ENCODE results near the gene HERPUD1. TPM values are rescaled to one million over a fixed set of nuclear protein-coding genes. Genes with fewer than 3 reads are reported as not detected.

The HERPUD1 gene
- total and polyA plus RNA-seq, 5 donors from 2014 or later = 133 to 454 (median 146) TPM

DNA sequence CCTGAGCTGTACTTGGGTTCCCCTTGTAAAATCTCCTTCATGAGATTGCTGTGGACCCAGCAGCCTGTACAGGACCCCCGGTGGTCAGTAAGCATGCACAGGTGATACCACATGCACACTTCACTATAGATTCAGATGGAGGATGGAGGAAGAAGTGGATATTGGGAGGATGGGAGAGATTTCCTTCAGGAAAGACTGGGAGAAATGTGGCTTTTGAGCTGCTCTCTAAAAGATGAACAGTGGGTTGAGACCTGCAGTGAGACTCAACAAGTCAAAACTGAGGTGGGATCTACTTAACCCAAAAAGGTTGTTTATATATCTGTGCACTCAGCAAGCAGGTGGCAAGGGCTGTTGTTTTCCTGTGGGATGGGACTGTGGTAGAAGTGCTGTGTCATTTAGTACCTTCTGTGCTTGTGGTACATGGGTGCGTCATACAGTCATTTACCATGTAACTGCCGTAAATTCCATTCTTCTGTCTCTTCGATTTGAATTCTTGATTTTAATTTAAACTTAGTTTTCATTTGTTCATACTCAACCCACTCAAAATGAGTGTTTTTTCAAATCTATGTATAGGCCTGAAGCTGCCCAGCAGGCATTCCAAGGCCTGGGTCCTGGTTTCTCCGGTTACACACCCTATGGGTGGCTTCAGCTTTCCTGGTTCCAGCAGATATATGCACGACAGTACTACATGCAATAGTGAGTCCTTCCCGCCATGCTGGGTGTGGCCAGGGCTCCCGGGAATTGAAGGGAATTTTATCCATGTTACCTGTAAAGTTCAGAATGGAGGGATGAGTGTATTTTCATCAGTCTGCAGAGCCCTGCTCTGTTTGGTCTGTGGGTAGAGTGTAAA is 6.9 kb downstream of the HERPUD1 start:
- Histone ChIP-seq H3K9me3 (ENCODE audit: control insufficient read depth in 2 of 2, low read length in 2 of 2) (no peaks in the 10 kb centered on the region), H3K27ac (ENCODE audit: insufficient read depth, low read length, poor library complexity, severe bottlenecking) (peak overlapping the region; percentile 85), H3K27me3 (ENCODE audit: control insufficient read depth, insufficient read depth, low read length) (no peaks in the 10 kb centered on the region), H3K4me1 (ENCODE audit: control insufficient read depth, insufficient read depth, low read length, poor library complexity, severe bottlenecking) (peaks cover 72% of the 10 kb centered on the region), H3K36me3 (ENCODE audit: control insufficient read depth, insufficient read depth, low read length) (peaks cover 88% of the 10 kb centered on the region), H3K4me3 (ENCODE audit: low read depth, low read length) (peak overlapping the region; percentile 70)
- Mint-ChIP-seq H3K36me3 (peaks cover 70% of the 10 kb centered on the region), H3K27ac (peak overlapping the region; percentile 87 to 95 (median 93)), H3K4me3 (peak overlapping the region; percentile 68 to 99 (median 80)), H3K4me1 (peaks cover 44 to 80% (median 64%) of the 10 kb centered on the region in 4 donors), H3K27me3 (no peaks in the 10 kb centered on the region), H3K9me3 (no peaks in the 10 kb centered on the region)
- DNase-seq (peak; percentile 43 to 89 (median 70)), ATAC-seq (ENCODE audit: low read depth in 2 of 2) (peak; percentile 80 to 82)

DNA sequence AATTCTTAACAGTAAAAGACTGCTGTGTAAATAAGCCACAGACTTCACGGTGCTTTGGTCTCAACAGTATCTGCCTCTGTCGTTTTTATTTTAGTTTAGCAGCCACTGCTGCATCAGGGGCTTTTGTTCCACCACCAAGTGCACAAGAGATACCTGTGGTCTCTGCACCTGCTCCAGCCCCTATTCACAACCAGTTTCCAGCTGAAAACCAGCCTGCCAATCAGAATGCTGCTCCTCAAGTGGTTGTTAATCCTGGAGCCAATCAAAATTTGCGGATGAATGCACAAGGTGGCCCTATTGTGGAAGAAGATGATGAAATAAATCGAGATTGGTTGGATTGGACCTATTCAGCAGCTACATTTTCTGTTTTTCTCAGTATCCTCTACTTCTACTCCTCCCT is 7.9 kb downstream of the HERPUD1 start:
- Mint-ChIP-seq H3K4me3 (peak overlapping the region in 2 of 4 donors; percentile 83 to 99), H3K27me3 (no peaks in the 10 kb centered on the region), H3K9me3 (no peaks in the 10 kb centered on the region), H3K4me1 (peaks cover 39 to 79% (median 60%) of the 10 kb centered on the region in 4 donors), H3K36me3 (peaks cover 67% of the 10 kb centered on the region), H3K27ac (peak overlapping the region; percentile 85 to 95 (median 93))
- Histone ChIP-seq H3K27me3 (ENCODE audit: control insufficient read depth, insufficient read depth, low read length) (no peaks in the 10 kb centered on the region), H3K27ac (ENCODE audit: insufficient read depth, low read length, poor library complexity, severe bottlenecking) (peak overlapping the region; percentile 85), H3K4me3 (ENCODE audit: low read depth, low read length) (peak overlapping the region; percentile 70), H3K36me3 (ENCODE audit: control insufficient read depth, insufficient read depth, low read length) (peaks cover 97% of the 10 kb centered on the region), H3K9me3 (ENCODE audit: control insufficient read depth in 2 of 2, low read length in 2 of 2) (no peaks in the 10 kb centered on the region), H3K4me1 (ENCODE audit: control insufficient read depth, insufficient read depth, low read length, poor library complexity, severe bottlenecking) (peaks cover 64% of the 10 kb centered on the region)
- peak in 1 of 2 donors; percentile 36 for ATAC-seq (ENCODE audit: low read depth in 2 of 2)
- no peak for DNase-seq

DNA sequence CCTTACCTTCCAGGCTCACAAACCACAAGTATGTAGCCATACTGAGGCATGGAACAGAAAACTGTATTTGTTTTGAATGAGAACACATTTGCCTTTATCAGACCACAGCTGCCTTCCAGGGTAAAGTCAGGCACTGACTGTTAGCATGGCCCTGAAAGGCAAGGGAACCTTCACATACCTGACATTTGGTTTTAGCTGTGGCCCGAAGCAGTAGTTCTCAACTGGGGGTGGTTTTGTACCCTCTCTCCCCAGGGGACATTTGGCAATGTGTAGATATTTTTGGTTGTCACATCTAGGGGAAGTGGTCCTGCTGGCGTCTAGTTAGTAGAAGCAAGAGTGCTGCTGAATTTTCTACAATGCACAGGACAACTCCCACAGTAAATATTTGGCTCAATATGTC is 9.2 kb downstream of the HERPUD1 start:
- ATAC-seq (ENCODE audit: low read depth in 2 of 2) (no peak), DNase-seq (no peak)
- no peaks in the 10 kb centered on the region for H3K9me3 ChIP-seq (ENCODE audit: control insufficient read depth in 2 of 2, low read length in 2 of 2)
- peak overlapping the region; percentile 16 for H3K4me3 ChIP-seq (ENCODE audit: low read depth, low read length)
- Mint-ChIP-seq H3K36me3 (peaks cover 60% of the 10 kb centered on the region), H3K4me3 (peak overlapping the region in 1 of 4 donors; percentile 30), H3K27ac (peak overlapping the region in 2 of 3 donors; percentile 20 to 44), H3K9me3 (no peaks in the 10 kb centered on the region), H3K4me1 (peaks cover 33 to 71% (median 53%) of the 10 kb centered on the region in 4 donors), H3K27me3 (no peaks in the 10 kb centered on the region)
- H3K27ac ChIP-seq (ENCODE audit: insufficient read depth, low read length, poor library complexity, severe bottlenecking) = peak overlapping the region; percentile 34
- no peaks in the 10 kb centered on the region for H3K27me3 ChIP-seq (ENCODE audit: control insufficient read depth, insufficient read depth, low read length)
- H3K4me1 ChIP-seq (ENCODE audit: control insufficient read depth, insufficient read depth, low read length, poor library complexity, severe bottlenecking) = peaks cover 51% of the 10 kb centered on the region
- peaks cover 92% of the 10 kb centered on the region for H3K36me3 ChIP-seq (ENCODE audit: control insufficient read depth, insufficient read depth, low read length)

DNA sequence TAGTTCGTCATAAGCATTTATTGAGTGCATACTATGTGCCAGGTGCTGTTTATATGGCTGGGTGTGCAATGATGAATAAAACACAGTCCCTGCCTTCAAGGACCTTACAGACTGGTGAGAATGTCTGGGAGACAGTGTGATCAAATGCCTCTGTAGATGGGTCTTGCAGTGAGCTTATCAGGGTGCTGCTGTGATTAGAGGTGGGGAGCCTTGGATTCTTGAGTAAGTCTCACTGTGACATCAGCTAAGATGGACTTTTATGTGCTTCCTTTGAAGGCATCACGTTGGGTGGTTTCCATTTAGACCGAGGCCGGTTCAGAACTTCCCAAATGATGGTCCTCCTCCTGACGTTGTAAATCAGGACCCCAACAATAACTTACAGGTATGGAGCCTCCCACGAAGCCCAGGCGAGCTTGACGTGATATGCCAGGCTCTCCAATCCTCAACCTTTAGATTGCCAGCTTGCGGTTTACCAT is 10.0 kb downstream of the HERPUD1 start:
- H3K27me3 ChIP-seq (ENCODE audit: control insufficient read depth, insufficient read depth, low read length) = no peaks in the 10 kb centered on the region
- Mint-ChIP-seq H3K9me3 (no peaks in the 10 kb centered on the region), H3K27me3 (no peaks in the 10 kb centered on the region), H3K4me1 (peaks cover 30 to 63% (median 46%) of the 10 kb centered on the region in 4 donors), H3K36me3 (peaks cover 62% of the 10 kb centered on the region), H3K4me3 (no peak overlapping the region), H3K27ac (peak overlapping the region in 1 of 3 donors; percentile 5)
- ATAC-seq (ENCODE audit: low read depth in 2 of 2) = no peak
- no peak overlapping the region for H3K4me3 ChIP-seq (ENCODE audit: low read depth, low read length)
- peak overlapping the region; percentile 34 for H3K27ac ChIP-seq (ENCODE audit: insufficient read depth, low read length, poor library complexity, severe bottlenecking)
- H3K9me3 ChIP-seq (ENCODE audit: control insufficient read depth in 2 of 2, low read length in 2 of 2) = no peaks in the 10 kb centered on the region
- no peak for DNase-seq
- H3K36me3 ChIP-seq (ENCODE audit: control insufficient read depth, insufficient read depth, low read length) = peaks cover 87% of the 10 kb centered on the region
- H3K4me1 ChIP-seq (ENCODE audit: control insufficient read depth, insufficient read depth, low read length, poor library complexity, severe bottlenecking) = peaks cover 44% of the 10 kb centered on the region

DNA sequence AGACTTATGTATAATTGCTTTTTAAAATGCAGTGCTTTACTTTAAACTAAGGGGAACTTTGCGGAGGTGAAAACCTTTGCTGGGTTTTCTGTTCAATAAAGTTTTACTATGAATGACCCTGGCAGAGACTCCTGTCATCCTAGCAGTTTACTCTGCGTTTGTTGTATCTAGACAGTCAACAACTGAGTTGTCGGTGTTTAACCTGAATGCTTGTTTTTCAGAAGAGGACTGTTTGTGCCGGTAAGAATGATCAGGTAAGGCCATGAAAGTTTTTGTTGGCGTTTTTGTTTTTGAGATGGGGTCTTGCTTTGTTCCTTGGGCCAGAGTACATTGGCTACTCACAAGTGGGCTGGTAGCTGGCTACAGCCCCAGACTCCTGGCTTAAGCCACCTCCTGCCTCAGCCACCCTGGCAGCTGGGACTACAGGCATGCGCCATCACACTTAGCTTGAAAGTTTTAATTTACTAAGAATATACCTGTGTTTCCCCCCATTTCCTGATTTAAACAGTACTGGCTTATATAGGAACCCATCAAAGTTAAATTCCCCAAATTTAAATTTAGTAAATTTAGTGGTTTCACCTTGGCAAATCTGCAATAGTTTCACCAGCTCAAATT is 11.9 kb downstream of the HERPUD1 start:
- H3K9me3 ChIP-seq (ENCODE audit: control insufficient read depth in 2 of 2, low read length in 2 of 2) = no peaks in the 10 kb centered on the region
- no peak for ATAC-seq (ENCODE audit: low read depth in 2 of 2)
- peaks cover 69% of the 10 kb centered on the region for H3K36me3 ChIP-seq (ENCODE audit: control insufficient read depth, insufficient read depth, low read length)
- Mint-ChIP-seq H3K4me1 (peaks cover 20 to 43% (median 31%) of the 10 kb centered on the region in 4 donors), H3K36me3 (peaks cover 46% of the 10 kb centered on the region), H3K9me3 (no peaks in the 10 kb centered on the region), H3K4me3 (peak overlapping the region in 1 of 4 donors; percentile 75), H3K27me3 (no peaks in the 10 kb centered on the region), H3K27ac (peak overlapping the region in 1 of 3 donors; percentile 82)
- H3K27ac ChIP-seq (ENCODE audit: insufficient read depth, low read length, poor library complexity, severe bottlenecking) = peak overlapping the region; percentile 61
- H3K4me3 ChIP-seq (ENCODE audit: low read depth, low read length) = no peak overlapping the region
- H3K27me3 ChIP-seq (ENCODE audit: control insufficient read depth, insufficient read depth, low read length) = no peaks in the 10 kb centered on the region
- H3K4me1 ChIP-seq (ENCODE audit: control insufficient read depth, insufficient read depth, low read length, poor library complexity, severe bottlenecking) = peaks cover 26% of the 10 kb centered on the region
- DNase-seq = no peak

DNA sequence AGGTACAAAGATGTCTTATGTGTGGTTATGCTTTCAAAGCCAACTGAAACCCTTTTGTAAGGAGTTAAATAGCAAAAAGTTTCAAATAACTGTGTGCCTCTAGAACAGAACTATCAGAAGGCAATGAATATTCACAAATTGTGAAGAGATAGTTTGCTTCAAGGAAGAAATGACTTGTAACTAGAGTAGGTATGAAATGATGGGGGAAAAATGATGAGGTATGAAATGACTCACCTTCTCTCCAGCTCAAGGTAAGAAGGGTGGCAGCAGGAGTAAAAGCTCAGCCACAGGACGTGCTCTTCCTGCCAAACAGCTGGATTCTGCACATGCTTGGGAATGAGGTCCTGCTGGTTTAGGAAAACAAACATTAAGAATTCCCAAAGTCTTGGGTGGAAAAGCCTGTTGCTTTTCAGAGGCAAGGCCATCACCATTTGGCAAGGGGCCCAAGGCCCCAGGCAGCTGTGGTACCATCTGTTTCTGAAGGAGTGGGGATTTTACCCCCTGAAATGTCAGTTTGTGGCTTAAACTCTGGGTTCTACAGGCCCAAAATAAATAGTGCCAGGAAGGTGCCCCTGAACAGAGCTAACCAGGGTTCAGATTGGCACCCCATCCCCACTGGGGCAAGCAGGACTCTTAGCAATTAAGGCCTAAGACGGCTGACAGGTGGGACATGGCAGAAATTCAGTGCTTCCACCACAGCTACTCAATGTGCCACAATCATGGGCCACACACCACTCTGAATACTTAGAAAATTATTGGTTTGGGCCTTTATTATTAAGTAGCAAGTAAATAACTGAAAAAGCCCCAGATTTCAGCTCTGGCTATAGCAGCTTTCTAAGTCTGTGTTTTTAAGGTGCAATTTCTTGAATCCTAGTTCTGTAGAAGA is 13.3 kb downstream of the HERPUD1 start:
- H3K4me3 Mint-ChIP-seq = peak overlapping the region in 1 of 4 donors; percentile 5
- DNase-seq (peak in 1 of 3 donors; percentile 56), ATAC-seq (ENCODE audit: low read depth in 2 of 2) (peak; percentile 44 to 53)
- Histone ChIP-seq H3K27me3 (ENCODE audit: control insufficient read depth, insufficient read depth, low read length) (no peaks in the 10 kb centered on the region), H3K9me3 (ENCODE audit: control insufficient read depth in 2 of 2, low read length in 2 of 2) (no peaks in the 10 kb centered on the region), H3K36me3 (ENCODE audit: control insufficient read depth, insufficient read depth, low read length) (peaks cover 57% of the 10 kb centered on the region), H3K4me3 (ENCODE audit: low read depth, low read length) (no peak overlapping the region), H3K27ac (ENCODE audit: insufficient read depth, low read length, poor library complexity, severe bottlenecking) (peak overlapping the region; percentile 61), H3K4me1 (ENCODE audit: control insufficient read depth, insufficient read depth, low read length, poor library complexity, severe bottlenecking) (peaks cover 13% of the 10 kb centered on the region)
- H3K4me1 Mint-ChIP-seq = peaks cover 9 to 33% (median 22%) of the 10 kb centered on the region in 4 donors
- H3K27ac Mint-ChIP-seq = peak overlapping the region; percentile 71 to 82 (median 76)
- H3K9me3 Mint-ChIP-seq = no peaks in the 10 kb centered on the region
- H3K27me3 Mint-ChIP-seq = no peaks in the 10 kb centered on the region
- H3K36me3 Mint-ChIP-seq = peaks cover 33% of the 10 kb centered on the region
